ENCODE data around the gene NKTR.

- TF ChIP-seq RAD21 (IDR thresholded peaks at IDR 0.05; ENCODE audit: low read length) (no peak), POLR2AphosphoS5 (IDR thresholded peaks at IDR 0.05; ENCODE audit: low read depth, low read length) (no peak), MEF2A (IDR thresholded peaks at IDR 0.05; ENCODE audit: borderline replicate concordance, low read depth) (no peak), CTCF (IDR thresholded peaks at IDR 0.05) (no peak), NRF1 (IDR thresholded peaks at IDR 0.05; ENCODE audit: low read depth, low read length) (no peak), FOSL2 (IDR thresholded peaks at IDR 0.05; ENCODE audit: borderline replicate concordance, low read depth) (no peak), YY1 (IDR thresholded peaks at IDR 0.05; ENCODE audit: low read depth) (no peak), TAF1 (IDR thresholded peaks at IDR 0.05; ENCODE audit: borderline replicate concordance, low read depth, low read length) (no peak), PBX3 (IDR thresholded peaks at IDR 0.05) (no peak), GABPA (IDR thresholded peaks at IDR 0.05; ENCODE audit: low read depth) (no peak), TEAD4 (IDR thresholded peaks at IDR 0.05; ENCODE audit: borderline replicate concordance, insufficient read depth) (no peak), EP300 (IDR thresholded peaks at IDR 0.05; ENCODE audit: borderline replicate concordance in 1 of 2, low read depth in 1 of 2, low read length in 1 of 2) (no peak)
- TF ChIP-seq, protein P1, sequence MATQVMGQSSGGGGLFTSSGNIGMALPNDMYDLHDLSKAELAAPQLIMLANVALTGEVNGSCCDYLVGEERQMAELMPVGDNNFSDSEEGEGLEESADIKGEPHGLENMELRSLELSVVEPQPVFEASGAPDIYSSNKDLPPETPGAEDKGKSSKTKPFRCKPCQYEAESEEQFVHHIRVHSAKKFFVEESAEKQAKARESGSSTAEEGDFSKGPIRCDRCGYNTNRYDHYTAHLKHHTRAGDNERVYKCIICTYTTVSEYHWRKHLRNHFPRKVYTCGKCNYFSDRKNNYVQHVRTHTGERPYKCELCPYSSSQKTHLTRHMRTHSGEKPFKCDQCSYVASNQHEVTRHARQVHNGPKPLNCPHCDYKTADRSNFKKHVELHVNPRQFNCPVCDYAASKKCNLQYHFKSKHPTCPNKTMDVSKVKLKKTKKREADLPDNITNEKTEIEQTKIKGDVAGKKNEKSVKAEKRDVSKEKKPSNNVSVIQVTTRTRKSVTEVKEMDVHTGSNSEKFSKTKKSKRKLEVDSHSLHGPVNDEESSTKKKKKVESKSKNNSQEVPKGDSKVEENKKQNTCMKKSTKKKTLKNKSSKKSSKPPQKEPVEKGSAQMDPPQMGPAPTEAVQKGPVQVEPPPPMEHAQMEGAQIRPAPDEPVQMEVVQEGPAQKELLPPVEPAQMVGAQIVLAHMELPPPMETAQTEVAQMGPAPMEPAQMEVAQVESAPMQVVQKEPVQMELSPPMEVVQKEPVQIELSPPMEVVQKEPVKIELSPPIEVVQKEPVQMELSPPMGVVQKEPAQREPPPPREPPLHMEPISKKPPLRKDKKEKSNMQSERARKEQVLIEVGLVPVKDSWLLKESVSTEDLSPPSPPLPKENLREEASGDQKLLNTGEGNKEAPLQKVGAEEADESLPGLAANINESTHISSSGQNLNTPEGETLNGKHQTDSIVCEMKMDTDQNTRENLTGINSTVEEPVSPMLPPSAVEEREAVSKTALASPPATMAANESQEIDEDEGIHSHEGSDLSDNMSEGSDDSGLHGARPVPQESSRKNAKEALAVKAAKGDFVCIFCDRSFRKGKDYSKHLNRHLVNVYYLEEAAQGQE (IDR thresholded peaks at IDR 0.05; ENCODE audit: low read depth, low read length), result no peak
Observed at GRCh38 chr3:42682301-42683070, 82.0 kb downstream of the NKTR start.
